Measurements from ENCODE around the gene OR2G2.

GRCh38 chr1:247605286-247605685, 17.1 kb downstream of the OR2G2 start, which contains the start of gene OR2G3:
- TF ChIP-seq EZH2 (IDR thresholded peaks at IDR 0.05; ENCODE audit: low read length, missing control alignments) = no peak
- no peak for TF ChIP-seq CTCF (conservative IDR thresholded peaks at IDR 0.05 in 1 of 2, IDR thresholded peaks at IDR 0.05 in 1 of 2; ENCODE audit: low read depth in 1 of 2, low read length in 2 of 2)
